Measurements from ENCODE around the gene DIS3L2. TPM values are rescaled to one million over a fixed set of nuclear protein-coding genes. Genes with fewer than 3 reads are reported as not detected.

Gene DIS3L2
- total and polyA plus RNA-seq, 2 of the 8 experiments (the other 6 are each of a cell fraction or from before 2014, with no cell fraction given) = 11.5 to 21.6 TPM

DNA sequence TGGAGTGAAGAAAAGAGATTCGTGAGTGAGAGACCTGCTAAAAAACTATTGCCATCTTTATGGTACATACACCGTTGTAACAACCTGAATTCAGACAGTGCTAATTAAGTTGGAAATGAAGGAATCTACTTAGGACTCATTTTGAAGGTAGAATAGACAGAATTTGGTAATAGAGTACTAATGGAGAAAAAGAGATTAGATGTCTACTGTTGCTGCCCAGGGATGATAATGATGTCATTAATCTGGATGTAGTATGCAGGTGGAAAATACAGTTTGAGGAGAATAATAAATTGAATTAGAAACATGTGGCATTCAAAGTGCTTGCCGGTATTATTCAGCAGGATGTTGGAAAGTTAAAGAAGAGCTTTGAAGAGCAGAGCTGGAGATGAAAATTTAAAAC lies 44.7 kb downstream of the DIS3L2 start:
- Histone ChIP-seq H3K27me3 (replicated peaks in 1 of 4; ENCODE audit: control insufficient read depth in 3 of 4, extremely low read depth in 1 of 4, insufficient read depth in 3 of 4, low read length in 3 of 4) (no peaks in the 10 kb centered on the region), H3K79me2 (ENCODE audit: control insufficient read depth in 1 of 2, insufficient read depth in 2 of 2, low read length in 2 of 2) (0 out of 4 replicates have a peak, but pooled peaks cover 0 to 7% of the 10 kb centered on the region in 2 experiments), H3K23ac (ENCODE audit: insufficient read length) (no peak overlapping the region), H2BK5ac (ENCODE audit: low read depth, low read length) (no peak overlapping the region), H4K5ac (ENCODE audit: insufficient read length, low read depth, low read length) (no peak overlapping the region), H3K18ac (ENCODE audit: extremely low read depth, low read length) (no peak overlapping the region), H2AK5ac (ENCODE audit: low read depth, low read length) (no peak overlapping the region), H2AFZ (ENCODE audit: low read length) (no peak overlapping the region), H3K9me3 (ENCODE audit: insufficient read depth in 2 of 2, low read depth in 1 of 2, low read length in 1 of 2) (no peaks in the 10 kb centered on the region), H3K23me2 (ENCODE audit: low read depth, low read length) (no peaks in the 10 kb centered on the region), H4K91ac (replicated peaks; ENCODE audit: insufficient read length, low read length) (no peak overlapping the region), H3K4me2 (ENCODE audit: insufficient read depth in 1 of 2, low read depth in 2 of 2, low read length in 2 of 2) (no peak overlapping the region), H2BK20ac (ENCODE audit: low read length) (no peak overlapping the region), H3K79me1 (ENCODE audit: low read depth, low read length) (peaks cover 3% of the 10 kb centered on the region; the same call in 1 of the 2 replicates), H4K8ac (ENCODE audit: extremely low read depth, insufficient read depth, low read length) (no peak overlapping the region), H3K4me1 (replicated peaks in 1 of 4; ENCODE audit: control insufficient read depth in 3 of 4, insufficient read depth in 4 of 4, low read length in 3 of 4) (peaks cover 0 to 8% (median under 1%) of the 10 kb centered on the region in 4 experiments; a peak in 1 of 7 replicates), H3K36me3 (ENCODE audit: control insufficient read depth in 2 of 4, insufficient read depth in 4 of 4, low read length in 3 of 4) (no peaks in the 10 kb centered on the region), H3K4me3 (ENCODE audit: extremely low read depth in 1 of 4, insufficient read depth in 2 of 4, low read depth in 3 of 4, low read length in 4 of 4) (no peak overlapping the region), H2BK15ac (ENCODE audit: low read length) (no peak overlapping the region), H4K20me1 (replicated peaks in 1 of 2; ENCODE audit: control insufficient read depth in 1 of 2, insufficient read depth in 2 of 2, low read length in 2 of 2) (no peaks in the 10 kb centered on the region), H2BK12ac (ENCODE audit: low read depth, low read length) (no peak overlapping the region), H3K27ac (ENCODE audit: low read depth, low read length) (no peak overlapping the region), H3K9ac (replicated peaks in 1 of 4; ENCODE audit: extremely low read depth in 1 of 4, low read depth in 3 of 4, low read length in 3 of 4) (no peak overlapping the region), H3K56ac (replicated peaks; ENCODE audit: insufficient read length, low read depth, low read length) (no peak overlapping the region), H3K14ac (ENCODE audit: insufficient read length) (no peak overlapping the region), H2BK120ac (replicated peaks; ENCODE audit: low read depth, low read length) (no peak overlapping the region), H3K4ac (replicated peaks; ENCODE audit: insufficient read length, low read depth, low read length) (no peak overlapping the region)
- ChIA-PET POLR2A (ENCODE audit: partially characterized antibody) (no interaction called here), CTCF (ENCODE audit: partially characterized antibody) (interaction anchor here (1.0 kb wide), 1 partner anchor 76 kb away, joined by 5 read pairs; no protein-coding TSS in a partner anchor)
- WGBS, 2 experiments (ENCODE audit: extremely low coverage in 1 of 2, insufficient coverage in 1 of 2, insufficient read length in 1 of 2, insufficient replicate concordance in 2 of 2, low coverage in 1 of 2, low lambda C conversion rate in 2 of 2, missing lambda C conversion rate in 1 of 2) = 86 to 100% methylated on average over 1 to 3 of the region's 3 CpGs
- no peak for FAIRE-seq
- no peak for DNase-seq (ENCODE audit: low read depth in 1 of 2, low spot score in 2 of 2)
- TF ChIP-seq SP1 (IDR thresholded peaks at IDR 0.05; ENCODE audit: low read depth, low read length) (no peak), RFX5 (IDR thresholded peaks at IDR 0.05; ENCODE audit: borderline replicate concordance, low read depth, low read length) (no peak), MAFK (IDR thresholded peaks at IDR 0.05; ENCODE audit: low read depth, low read length) (no peak), RBBP5 (IDR thresholded peaks at IDR 0.05; ENCODE audit: borderline replicate concordance, low read depth, low read length) (no peak), RXRA (IDR thresholded peaks at IDR 0.05; ENCODE audit: insufficient read depth, low read depth, low read length) (no peak), TAF1 (IDR thresholded peaks at IDR 0.05; ENCODE audit: low read depth, low read length) (no peak), SIN3A (conservative IDR thresholded peaks at IDR 0.05 in 1 of 2, IDR thresholded peaks at IDR 0.05 in 1 of 2; ENCODE audit: low read depth in 1 of 2, low read length in 2 of 2) (no peak), POU5F1 (IDR thresholded peaks at IDR 0.05; ENCODE audit: low read depth, low read length) (no peak), EZH2 (IDR thresholded peaks at IDR 0.05; ENCODE audit: low read depth, low read length, severe bottlenecking) (no peak), CHD1 (IDR thresholded peaks at IDR 0.05; ENCODE audit: low read depth, low read length) (no peak), HDAC2 (IDR thresholded peaks at IDR 0.05; ENCODE audit: borderline replicate concordance in 1 of 2, low read depth in 2 of 2, low read length in 2 of 2) (no peak), SIRT6 (IDR thresholded peaks at IDR 0.05; ENCODE audit: low read length) (no peak)
- TF ChIP-seq, protein P1, sequence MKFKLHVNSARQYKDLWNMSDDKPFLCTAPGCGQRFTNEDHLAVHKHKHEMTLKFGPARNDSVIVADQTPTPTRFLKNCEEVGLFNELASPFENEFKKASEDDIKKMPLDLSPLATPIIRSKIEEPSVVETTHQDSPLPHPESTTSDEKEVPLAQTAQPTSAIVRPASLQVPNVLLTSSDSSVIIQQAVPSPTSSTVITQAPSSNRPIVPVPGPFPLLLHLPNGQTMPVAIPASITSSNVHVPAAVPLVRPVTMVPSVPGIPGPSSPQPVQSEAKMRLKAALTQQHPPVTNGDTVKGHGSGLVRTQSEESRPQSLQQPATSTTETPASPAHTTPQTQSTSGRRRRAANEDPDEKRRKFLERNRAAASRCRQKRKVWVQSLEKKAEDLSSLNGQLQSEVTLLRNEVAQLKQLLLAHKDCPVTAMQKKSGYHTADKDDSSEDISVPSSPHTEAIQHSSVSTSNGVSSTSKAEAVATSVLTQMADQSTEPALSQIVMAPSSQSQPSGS (IDR thresholded peaks at IDR 0.05; ENCODE audit: low read length) = no peak

All from H1 (cell line).